HL-60 (cell line): ENCODE measurements around the gene AGRN.
"Not testable (repeated sequence)": the region's sequence is repeated elsewhere in the genome, so short reads cannot be mapped to it uniquely, and the experiment has no call there.

Experiments used
- CTCF ChIP-seq: IDR thresholded peaks from one replicate; pipeline ENCODE4 v1.5.1; 2011; ENCODE audit warnings: low read length, control low read depth, inconsistent platforms; ENCODE audit not compliant: insufficient read depth
- POLR2AphosphoS5 ChIP-seq: IDR thresholded peaks from 2 replicates; pipeline ENCODE4 v1.6.1; 2012; ENCODE audit warnings: low read depth

- TF ChIP-seq POLR2AphosphoS5, CTCF: not testable (repeated sequence)
These were observed 25.4 kb upstream of the AGRN start for GRCh38 chr1:994546-994945.
